ENCODE results near the gene TUBA4B. TPM values are rescaled to one million over a fixed set of nuclear protein-coding genes. Genes with fewer than 3 reads are reported as not detected.

Gene TUBA4B
- not detected in 2 replicates for total RNA-seq

GRCh38 chr2:219252900-219253752 is at the start of gene TUBA4B:
Gene TUBA4B, plus strand, starts transcription at chr2:219253243. Its CDS starts 165 bp downstream, at chr2:219253408.

GRCh38 chr2:219206328-219207133 is 46.5 kb upstream of the TUBA4B start, which contains the start of gene ZFAND2B:
Gene ZFAND2B, plus strand, starts transcription at chr2:219206782. Its CDS starts 206 bp downstream, at chr2:219206988.

GRCh38 chr2:219218732-219219701 is 34.0 kb upstream of the TUBA4B start, which contains the start of gene ABCB6:
Gene ABCB6, minus strand, starts transcription at chr2:219218958. Its CDS starts 285 bp downstream, at chr2:219218673.

GRCh38 chr2:219229305-219230058 is 23.6 kb upstream of the TUBA4B start, which contains the start of the genes ANKZF1 and ATG9A:
Gene ANKZF1, plus strand, starts transcription at chr2:219229806. Its CDS starts 452 bp downstream, at chr2:219230258.
Gene ATG9A, minus strand, starts transcription at chr2:219229636. Its CDS starts 1,612 bp downstream, at chr2:219228024.

GRCh38 chr2:219245148-219245898 is 7.7 kb upstream of the TUBA4B start, which contains the start of the genes GLB1L and STK16:
Gene GLB1L, minus strand, starts transcription at chr2:219245444. Its CDS starts 1,871 bp downstream, at chr2:219243573.
Gene STK16, plus strand, starts transcription at chr2:219245479. Its CDS starts 521 bp downstream, at chr2:219246000.

GRCh38 chr2:219253753-219254589 is 928 bp downstream of the TUBA4B start, which contains the start of gene TUBA4A:
Gene TUBA4A, minus strand, starts transcription at chr2:219253918. Its CDS starts 60 bp downstream, at chr2:219253858.

GRCh38 chr2:219279151-219279915 is 26.3 kb downstream of the TUBA4B start, which contains the start of gene DNAJB2:
Gene DNAJB2, plus strand, starts transcription at chr2:219279366. Its CDS starts 468 bp downstream, at chr2:219279834.

GRCh38 chr2:219309278-219309677 is 56.2 kb downstream of the TUBA4B start, which contains the start of gene PTPRN:
Gene PTPRN, minus strand, starts transcription at chr2:219309401. Its CDS starts 69 bp downstream, at chr2:219309332.

Small RNA genes lying within 50 kb of the gene (small RNA-seq; reads per million reads assigned to genes)
- gene MIR153-1 = not detected

Other genes with a start within 250 kb of the TUBA4B start
- gene CFAP65, start 211.7 kb upstream of the TUBA4B start, total RNA-seq = not detected in 2 replicates
- 0.12 TPM in 1 of 2 replicates, not detected in the other for gene IHH, start 192.3 kb upstream of the TUBA4B start, total RNA-seq
- 21.1 and 22.2 TPM in 2 replicates for gene NHEJ1, start 92.4 kb upstream of the TUBA4B start, total RNA-seq
- 0.85 and 1.5 TPM in 2 replicates for gene SLC23A3, start 83.2 kb upstream of the TUBA4B start, total RNA-seq
- gene CNPPD1, start 76.3 kb upstream of the TUBA4B start, total RNA-seq = 35.7 and 42.0 TPM in 2 replicates
- 94.1 and 100 TPM in 2 replicates for gene RETREG2, start 75.0 kb upstream of the TUBA4B start, total RNA-seq
- 22.9 and 31.2 TPM in 2 replicates for gene ZFAND2B, start 46.5 kb upstream of the TUBA4B start, total RNA-seq
- 23.8 and 27.7 TPM in 2 replicates for gene ABCB6, start 34.3 kb upstream of the TUBA4B start, total RNA-seq
- 63.0 and 63.8 TPM in 2 replicates for gene ATG9A, start 23.6 kb upstream of the TUBA4B start, total RNA-seq
- 22.2 and 24.8 TPM in 2 replicates for gene ANKZF1, start 23.4 kb upstream of the TUBA4B start, total RNA-seq
- 11.9 and 18.8 TPM in 2 replicates for gene GLB1L, start 7.8 kb upstream of the TUBA4B start, total RNA-seq
- 45.3 and 69.3 TPM in 2 replicates for gene STK16, start 7.8 kb upstream of the TUBA4B start, total RNA-seq
- 42.0 and 68.4 TPM in 2 replicates for gene TUBA4A, start 675 bp downstream of the TUBA4B start, total RNA-seq
- gene DNAJB2, start 26.1 kb downstream of the TUBA4B start, total RNA-seq = 41.4 and 48.5 TPM in 2 replicates
- 0.36 and 0.49 TPM in 2 replicates for gene PTPRN, start 56.2 kb downstream of the TUBA4B start, total RNA-seq
- not detected in 2 replicates for gene RESP18, start 79.5 kb downstream of the TUBA4B start, total RNA-seq
- gene DNPEP, start 134.7 kb downstream of the TUBA4B start, total RNA-seq = 82.3 and 95.2 TPM in 2 replicates
- gene DES, start 165.1 kb downstream of the TUBA4B start, total RNA-seq = 1.9 and 2.6 TPM in 2 replicates
- 52.9 and 55.8 TPM in 2 replicates for gene SPEG, start 181.6 kb downstream of the TUBA4B start, total RNA-seq
- 65.2 and 65.4 TPM in 2 replicates for gene GMPPA, start 245.6 kb downstream of the TUBA4B start, total RNA-seq